Keratinocyte (primary cell): ENCODE results near the gene CGRRF1.

Experiments
- EZH2 ChIP-seq: IDR thresholded peaks from one replicate; pipeline ENCODE4 v1.6.1; 2012; ENCODE audit warnings: inconsistent platforms, mild to moderate bottlenecking, low read length, moderate library complexity
- TF ChIP-seq, protein P1 (sequence below), 3 experiments: IDR thresholded peaks in 1 of 3; conservative IDR thresholded peaks in 1 of 3; optimal IDR thresholded peaks in 1 of 3; 2 replicates in 2 of 3; 3 replicates in 1 of 3; pipeline versions ENCODE3 to v1.5.1; 2011; ENCODE audit warnings: low read length in 3 of 3, mild to moderate bottlenecking in 3 of 3, moderate library complexity in 2 of 3, control low read depth in 1 of 3, inconsistent platforms in 1 of 3; ENCODE audit not compliant: insufficient read depth in 2 of 3; ENCODE audit errors: extremely low read depth in 1 of 3

DNA sequence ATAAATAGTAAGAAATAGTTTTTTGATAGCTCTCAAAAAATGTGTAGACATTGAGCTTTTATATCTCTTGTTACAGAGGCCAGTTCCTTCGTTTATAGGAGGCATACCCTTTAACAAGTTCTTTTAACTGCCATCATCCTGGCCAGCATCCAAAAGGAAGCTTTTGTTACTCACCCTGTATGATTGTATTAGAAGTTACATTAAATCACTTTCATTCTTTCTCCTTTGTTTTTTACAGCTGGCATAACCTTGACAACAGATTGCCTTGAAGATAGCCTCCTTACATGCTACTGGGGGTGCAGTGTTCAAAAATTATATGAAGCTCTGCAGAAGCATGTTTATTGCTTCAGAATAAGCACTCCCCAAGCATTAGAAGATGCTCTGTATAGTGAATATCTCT is 20.1 kb downstream of the CGRRF1 start:
- TF ChIP-seq, protein P1, sequence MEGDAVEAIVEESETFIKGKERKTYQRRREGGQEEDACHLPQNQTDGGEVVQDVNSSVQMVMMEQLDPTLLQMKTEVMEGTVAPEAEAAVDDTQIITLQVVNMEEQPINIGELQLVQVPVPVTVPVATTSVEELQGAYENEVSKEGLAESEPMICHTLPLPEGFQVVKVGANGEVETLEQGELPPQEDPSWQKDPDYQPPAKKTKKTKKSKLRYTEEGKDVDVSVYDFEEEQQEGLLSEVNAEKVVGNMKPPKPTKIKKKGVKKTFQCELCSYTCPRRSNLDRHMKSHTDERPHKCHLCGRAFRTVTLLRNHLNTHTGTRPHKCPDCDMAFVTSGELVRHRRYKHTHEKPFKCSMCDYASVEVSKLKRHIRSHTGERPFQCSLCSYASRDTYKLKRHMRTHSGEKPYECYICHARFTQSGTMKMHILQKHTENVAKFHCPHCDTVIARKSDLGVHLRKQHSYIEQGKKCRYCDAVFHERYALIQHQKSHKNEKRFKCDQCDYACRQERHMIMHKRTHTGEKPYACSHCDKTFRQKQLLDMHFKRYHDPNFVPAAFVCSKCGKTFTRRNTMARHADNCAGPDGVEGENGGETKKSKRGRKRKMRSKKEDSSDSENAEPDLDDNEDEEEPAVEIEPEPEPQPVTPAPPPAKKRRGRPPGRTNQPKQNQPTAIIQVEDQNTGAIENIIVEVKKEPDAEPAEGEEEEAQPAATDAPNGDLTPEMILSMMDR (optimal IDR thresholded peaks at IDR 0.05 in 1 of 3, IDR thresholded peaks at IDR 0.05 in 1 of 3, conservative IDR thresholded peaks at IDR 0.05 in 1 of 3; ENCODE audit: extremely low read depth in 1 of 3, insufficient read depth in 2 of 3, low read length in 3 of 3) = no peak
- TF ChIP-seq EZH2 = no peak
